AG04450 (cell line): ENCODE results near the gene FNIP2. TPM values are rescaled to one million over a fixed set of nuclear protein-coding genes. Genes with fewer than 3 reads are reported as not detected.
A peak's percentile ranks its signal among the peaks of the same experiment; 100 is the strongest.

Experiments used
- CTCF ChIA-PET: fragments of 300-600, 350-600 bp; formaldehyde crosslinking; extraction: SDS; loops from one replicate; lab custom pipeline; 2022; ENCODE audit warnings: antibody characterized with exemption, inconsistent platforms; lab: Charles Lee
- POLR2A ChIA-PET: fragments of 350-600 bp; formaldehyde crosslinking; extraction: SDS; loops from one replicate; lab custom pipeline; 2021; ENCODE audit warnings: antibody characterized with exemption, inconsistent platforms; lab: Yijun Ruan, JAX
- DNase-seq: peaks from one replicate; pipeline ENCODE4 v3.0.0-alpha.2; 2011; ENCODE audit warnings: low read depth, low spot score
- H3K27ac ChIP-seq: one replicate; pipeline ENCODE4 v1.5.1; 2012; ENCODE audit warnings: low read depth, low read length, control low read depth
- H3K27me3 ChIP-seq: one replicate; pipeline ENCODE4 v1.6.0; 2012; ENCODE audit warnings: low read length; ENCODE audit not compliant: control insufficient read depth, insufficient read depth
- H3K4me3 ChIP-seq: 2 replicates; pipeline ENCODE4 v1.5.1; 2011; ENCODE audit warnings: mild to moderate bottlenecking, low read depth, low read length, control low read depth
- H3K9me3 ChIP-seq: 2 replicates; pipeline ENCODE4 v1.5.1; 2012; ENCODE audit warnings: low read length; ENCODE audit not compliant: control insufficient read depth, insufficient read depth
- CTCF ChIP-seq: IDR thresholded peaks from 2 replicates; pipeline ENCODE4 v1.5.1; 2011; ENCODE audit warnings: low read depth, low read length, control low read depth, inconsistent platforms
- polyA plus RNA-seq: library from polyadenylated mRNA; depleted of rRNA; stranded (reverse); fragments of >200 nt; gene quantifications from 2 replicates; pipeline ENCODE4 v1.2.3, GENCODE V29; 2011

Gene FNIP2
- polyA plus RNA-seq, 1 experiment: 8.4 TPM

GRCh38 chr4:158809611-158810486, 41.0 kb downstream of the FNIP2 start:
- Histone ChIP-seq H3K27ac (peak overlapping the region; percentile 55), H3K27me3 (no peaks in the 10 kb centered on the region), H3K9me3 (no peaks in the 10 kb centered on the region), H3K4me3 (no peak overlapping the region)
- DNase-seq: no peak
- no peak for TF ChIP-seq CTCF
- CTCF ChIA-PET: no interaction called here
- POLR2A ChIA-PET: interaction anchor here (0.8 to 1.1 kb wide), 2 partner anchors 41 to 486 kb away, joined by 4 read pairs; partner anchors contain the start of gene FNIP2

DNA sequence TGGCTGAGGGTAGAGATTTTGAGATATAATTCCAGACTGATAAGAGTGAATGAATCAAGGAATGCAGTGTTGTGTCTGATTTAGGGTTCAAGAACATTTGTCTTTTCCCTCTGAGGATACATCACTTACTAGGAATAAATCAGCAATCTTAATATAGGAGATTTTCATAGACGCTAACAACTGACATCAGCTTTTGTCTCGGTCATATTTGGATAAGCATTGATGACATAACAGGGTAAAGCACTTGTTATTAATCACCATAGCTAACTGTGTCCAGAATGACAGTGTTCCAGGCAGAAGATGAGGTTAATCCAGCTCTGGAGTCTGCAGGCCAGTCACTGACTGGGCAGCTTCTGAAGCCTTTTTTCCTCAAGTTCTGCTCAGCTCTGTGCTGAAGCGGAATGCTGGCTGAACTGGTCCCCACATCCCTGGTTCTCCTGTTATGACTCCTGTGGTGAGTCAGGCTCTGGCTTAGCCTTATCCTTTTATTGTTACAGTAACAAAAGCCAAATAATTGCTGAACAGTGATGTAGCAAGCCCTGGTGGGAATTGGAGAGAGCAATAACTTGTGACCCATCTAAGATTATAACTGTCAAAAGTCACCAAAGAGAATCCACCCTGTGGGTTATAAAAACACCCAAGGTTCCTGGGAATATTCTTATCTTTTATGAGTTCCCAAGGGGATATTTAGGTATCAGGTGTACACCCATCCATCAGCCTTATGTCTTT, 41.8 kb downstream of the FNIP2 start:
- peak; percentile 82 for DNase-seq
- Histone ChIP-seq H3K9me3 (no peaks in the 10 kb centered on the region; the same call in 1 of the 2 replicates), H3K27ac (peak overlapping the region; percentile 66), H3K4me3 (peak overlapping the region; percentile 20), H3K27me3 (no peaks in the 10 kb centered on the region)
- TF ChIP-seq CTCF: no peak
- CTCF ChIA-PET: interaction anchor here (0.7 kb wide), 1 partner anchor 39 kb away, joined by 4 read pairs; no protein-coding TSS in a partner anchor
- POLR2A ChIA-PET: interaction anchor here (0.8 to 1.1 kb wide), 2 partner anchors 42 to 485 kb away, joined by 4 read pairs; partner anchors contain the start of gene FNIP2

DNA sequence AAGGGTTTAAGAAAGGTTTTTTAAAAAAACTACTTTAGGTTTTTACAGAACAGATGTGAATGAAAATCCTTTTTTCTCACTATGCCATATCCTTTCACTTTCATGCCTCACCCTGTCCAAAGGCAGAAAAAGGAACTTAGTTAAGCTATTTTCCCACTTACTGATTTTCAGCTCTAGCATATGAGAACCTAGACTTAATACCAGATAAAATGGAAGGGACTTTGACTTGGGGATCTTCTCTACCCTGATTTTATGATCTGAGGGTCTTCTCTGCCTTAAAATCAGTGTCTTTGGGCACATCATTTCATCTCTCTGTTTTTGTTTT, 42.4 kb downstream of the FNIP2 start:
- Histone ChIP-seq H3K4me3 (no peak overlapping the region), H3K27me3 (no peaks in the 10 kb centered on the region), H3K27ac (peak overlapping the region; percentile 66), H3K9me3 (no peaks in the 10 kb centered on the region; the same call in 1 of the 2 replicates)
- ChIA-PET POLR2A (interaction anchor here (1.1 kb wide), 1 partner anchor 42 kb away, joined by 4 read pairs; the partner anchor contains the start of gene FNIP2), CTCF (interaction anchor here (0.7 kb wide), 1 partner anchor 39 kb away, joined by 4 read pairs; no protein-coding TSS in a partner anchor)
- TF ChIP-seq CTCF: no peak
- no peak for DNase-seq

DNA sequence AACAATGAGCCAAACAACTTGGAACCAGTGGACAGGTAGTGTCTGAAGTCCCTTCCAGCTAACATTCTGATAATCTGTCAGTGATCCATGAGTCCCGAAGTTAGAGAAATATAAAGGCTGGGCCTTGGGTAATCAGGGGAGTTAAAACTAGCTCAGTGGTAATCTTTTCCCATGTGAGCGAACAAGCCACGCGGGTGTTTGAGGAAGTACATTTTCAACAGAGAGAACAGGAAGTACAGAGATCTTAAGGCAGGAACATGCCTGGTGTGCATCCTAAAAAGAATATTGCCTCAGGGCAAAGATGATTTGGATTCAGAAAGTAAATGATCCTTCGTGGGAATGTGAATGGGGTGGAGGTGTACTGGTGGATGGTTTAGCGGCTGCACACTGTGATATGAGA, 42.9 kb downstream of the FNIP2 start:
- Histone ChIP-seq H3K27ac (no peak overlapping the region), H3K27me3 (no peaks in the 10 kb centered on the region), H3K9me3 (no peaks in the 10 kb centered on the region; the same call in 1 of the 2 replicates), H3K4me3 (no peak overlapping the region)
- ChIA-PET POLR2A (no interaction called here), CTCF (no interaction called here)
- no peak for TF ChIP-seq CTCF
- DNase-seq: no peak

DNA sequence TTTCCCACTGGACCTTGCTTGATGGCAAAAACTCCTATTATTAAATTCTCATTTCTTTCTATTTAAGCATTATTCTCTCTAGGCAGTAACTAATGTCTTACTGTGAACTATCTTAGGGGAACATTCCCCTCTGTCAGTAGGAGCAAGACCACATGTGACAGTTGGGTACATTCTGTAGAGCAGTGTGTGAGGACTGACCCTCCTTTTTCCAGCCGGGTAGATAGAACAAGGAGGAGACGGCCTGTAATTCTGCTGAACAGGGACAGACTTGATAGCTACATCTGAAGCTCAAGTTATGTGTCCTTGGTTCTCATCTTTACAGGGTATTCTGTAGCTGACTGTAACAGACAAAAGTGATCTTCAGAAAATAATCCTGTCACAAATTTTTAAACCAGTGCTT, 43.3 kb downstream of the FNIP2 start:
- ChIA-PET CTCF (no interaction called here), POLR2A (no interaction called here)
- no peak for DNase-seq
- Histone ChIP-seq H3K27me3 (no peaks in the 10 kb centered on the region), H3K9me3 (no peaks in the 10 kb centered on the region; the same call in 1 of the 2 replicates), H3K4me3 (no peak overlapping the region), H3K27ac (no peak overlapping the region)
- no peak for TF ChIP-seq CTCF
